ENCODE data around the gene EIF4G2.
A peak's percentile ranks its signal among the peaks of the same experiment; 100 is the strongest.
"Not testable (repeated sequence)": the region's sequence is repeated elsewhere in the genome, so short reads cannot be mapped to it uniquely, and the experiment has no call there.

The EIF4G2 gene

DNA sequence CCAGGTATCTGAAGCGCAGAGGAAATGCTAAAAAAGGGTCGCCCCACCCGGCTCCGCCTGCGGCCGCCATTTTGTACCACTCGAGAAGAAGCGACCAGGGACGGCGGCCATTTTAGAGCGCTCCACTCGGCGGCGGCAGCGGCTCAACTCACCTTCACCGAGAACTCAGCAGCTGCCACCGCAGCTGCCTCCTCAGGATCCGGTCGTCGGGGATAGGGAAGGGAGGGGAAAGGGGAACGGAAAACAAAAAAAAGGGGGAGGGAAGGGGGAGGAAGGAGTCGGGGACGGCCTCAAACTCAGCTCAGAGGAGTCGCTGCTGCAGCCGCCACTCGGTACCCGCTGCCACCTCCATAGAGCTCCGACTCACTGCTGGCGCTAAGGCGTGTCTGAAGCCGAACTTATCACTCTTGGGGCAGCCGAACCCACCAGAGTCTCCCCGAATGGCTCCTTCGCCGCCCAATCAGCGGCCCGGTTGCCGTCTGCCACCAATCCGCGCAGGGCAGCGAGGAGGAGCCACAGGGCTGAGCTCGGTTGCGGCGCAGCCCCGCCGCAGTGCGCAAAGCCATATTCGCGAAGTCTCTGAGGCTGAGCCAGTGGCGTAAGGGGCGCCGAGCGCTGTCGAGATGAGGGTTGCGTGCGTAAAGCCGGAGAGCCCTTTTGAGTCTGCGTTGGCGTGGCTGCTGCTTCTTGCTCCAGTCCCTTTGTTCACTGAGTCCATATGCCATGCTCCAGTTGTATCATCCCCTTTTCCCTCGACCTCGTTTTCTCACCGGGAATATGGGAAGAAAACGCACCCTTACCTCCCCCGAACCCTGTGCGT lies at the start of gene EIF4G2:
Gene EIF4G2 (minus strand): TSS at position 374 of the 820 bp plus-strand sequence.
- DNase-seq: peak; percentile 94 to 97 (median 96)

DNA sequence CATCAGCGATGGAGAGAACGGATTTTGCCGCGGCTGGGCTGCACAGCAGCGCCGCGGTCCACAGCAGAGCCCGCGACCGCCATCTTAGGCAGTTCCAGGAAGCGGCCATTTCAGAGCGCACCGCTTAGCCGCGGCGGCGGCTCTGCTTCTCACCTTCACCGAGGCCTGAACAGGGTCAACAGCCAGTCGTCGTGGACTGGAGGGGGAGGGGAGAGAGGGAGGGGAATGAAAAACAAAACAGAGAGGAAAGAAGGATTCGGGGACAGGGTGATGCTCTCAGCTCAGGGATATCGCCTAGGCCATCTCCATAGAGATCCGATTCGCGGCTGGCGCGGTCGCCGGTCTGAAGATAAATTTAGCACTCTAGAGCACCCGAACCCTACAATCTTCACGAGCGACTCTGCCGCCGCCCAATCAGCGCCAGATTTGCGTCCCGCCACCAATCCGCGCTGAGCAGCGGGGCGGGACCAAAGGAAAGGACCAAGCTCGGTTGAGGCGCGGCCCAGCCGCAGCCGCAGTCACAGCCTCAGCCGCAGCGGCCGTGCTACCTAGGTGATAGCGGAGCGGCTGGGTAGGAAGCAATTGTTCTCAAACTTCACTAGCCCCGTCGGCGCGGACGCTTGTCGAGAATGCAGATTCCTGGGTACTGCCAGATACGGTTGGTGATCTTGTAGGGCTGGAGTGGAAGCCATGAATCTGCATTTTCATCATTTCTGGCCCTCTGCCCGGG lies 49.1 kb upstream of the EIF4G2 start, which contains the start of gene ZBED5:
Gene ZBED5 (minus strand): TSS at position 345 of the 730 bp plus-strand sequence. CDS start 3,108 bp downstream, outside the sequence.
- DNase-seq: peak; percentile 84 to 94 (median 88)

DNA sequence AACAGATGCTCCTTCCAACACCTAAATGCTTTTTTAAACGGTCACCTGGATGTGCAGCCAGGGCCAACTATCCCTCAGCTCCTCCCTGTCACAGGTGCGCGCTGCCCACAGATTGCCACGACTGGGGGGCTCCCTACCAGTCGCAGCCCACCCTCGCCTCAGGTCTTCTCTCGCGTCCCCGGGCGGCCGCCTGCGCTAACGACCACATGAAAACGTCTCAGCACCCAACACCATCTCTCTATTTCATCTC lies 48.7 kb upstream of the EIF4G2 start:
- peak in 1 of 4 experiments; percentile 33 for DNase-seq

DNA sequence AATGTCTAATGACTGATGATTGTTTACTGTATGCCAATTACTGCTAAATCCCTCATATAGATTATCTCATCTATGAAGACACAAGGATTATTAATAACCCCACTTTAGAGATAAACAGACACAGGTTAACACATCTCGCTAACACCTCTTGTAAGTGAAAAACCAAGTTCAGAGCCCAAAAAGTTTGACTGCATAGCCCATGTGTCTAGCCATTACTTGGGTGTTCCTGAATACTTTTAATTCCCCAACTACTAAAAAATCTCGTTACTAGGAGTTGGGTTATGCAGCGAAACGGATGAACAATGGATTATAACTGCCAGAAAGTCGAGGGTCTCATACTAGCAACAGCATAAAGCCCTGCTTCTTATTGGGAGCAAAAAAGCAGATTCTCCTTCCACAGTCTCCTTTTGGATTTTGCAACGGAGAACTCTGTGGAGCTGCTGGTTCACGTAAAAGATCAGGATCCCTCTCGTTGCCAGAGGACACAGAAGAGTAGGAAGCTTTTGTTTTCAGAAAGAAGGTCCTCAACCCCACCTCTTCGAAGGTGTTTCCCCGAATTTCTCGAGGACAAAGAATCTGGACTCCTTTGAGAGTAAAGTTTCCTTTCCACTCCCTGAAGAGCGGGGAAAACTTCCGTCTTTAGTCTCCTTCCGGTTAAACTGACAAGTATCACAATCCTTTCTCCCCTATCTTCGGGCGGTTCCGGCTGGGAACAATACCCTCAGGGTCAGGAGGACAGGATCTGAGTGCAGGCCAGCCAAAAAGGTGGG lies 48.1 kb upstream of the EIF4G2 start:
- DNase-seq: peak in 1 of 4 experiments; percentile 6

DNA sequence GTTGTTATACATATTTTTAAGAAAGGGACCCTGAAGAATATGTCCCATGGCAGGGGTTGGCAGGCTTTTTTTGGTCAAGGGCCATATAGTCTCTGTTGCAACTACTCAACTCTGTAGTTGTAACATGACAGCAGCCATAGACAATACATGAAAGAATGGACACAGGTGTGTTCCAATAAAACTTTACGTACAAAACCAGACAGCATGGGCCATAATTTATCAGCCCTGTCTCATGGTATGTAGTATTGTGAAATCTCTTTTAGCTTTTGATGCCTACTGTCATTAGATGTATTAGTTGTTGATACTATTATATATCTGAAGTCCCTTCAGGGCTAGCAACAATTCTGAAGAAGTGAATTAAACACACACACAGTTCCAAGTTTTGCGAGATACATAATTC lies 46.6 kb upstream of the EIF4G2 start:
- no peak for DNase-seq

DNA sequence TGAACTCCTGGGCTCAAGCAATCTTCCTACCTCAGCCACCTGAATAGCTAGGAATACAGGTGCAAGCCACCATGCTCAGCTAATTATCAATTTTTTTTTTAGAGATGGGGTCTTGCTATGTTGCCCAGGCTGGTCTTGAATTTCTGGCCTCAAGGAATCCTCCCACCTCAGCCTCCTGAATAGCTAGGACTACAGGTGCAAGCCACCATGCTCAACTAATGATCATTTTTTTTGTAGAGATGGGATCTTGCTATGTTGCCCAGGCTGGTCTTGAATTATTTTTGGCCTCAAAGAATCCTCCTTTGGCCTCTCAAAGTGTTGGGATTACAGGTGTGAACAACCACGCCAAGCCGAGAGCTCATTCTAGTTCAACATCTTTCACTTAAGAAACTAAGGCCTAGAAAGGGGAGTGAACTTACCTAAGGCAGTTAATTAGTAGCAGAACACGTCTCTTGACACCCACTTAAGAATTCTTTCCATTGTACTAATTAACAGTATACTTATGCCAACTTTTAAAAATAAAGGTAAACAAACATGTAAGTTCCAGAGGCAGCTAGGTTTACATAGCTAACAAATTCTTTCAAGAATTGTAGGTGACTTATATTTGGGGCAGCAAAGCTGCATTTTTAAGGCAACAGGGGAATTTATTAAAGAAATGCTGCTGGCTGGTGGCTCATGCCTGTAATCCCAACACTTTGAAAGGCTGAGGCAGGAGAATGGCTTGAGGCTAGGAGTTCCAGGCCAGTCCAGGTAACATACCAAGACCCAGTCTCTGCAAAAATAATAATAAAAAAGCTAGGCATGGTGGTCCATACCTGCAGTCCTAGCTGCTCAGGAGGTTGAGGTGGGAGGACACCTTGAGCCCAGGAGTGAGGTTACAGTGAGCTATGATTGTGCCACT lies 39.5 kb upstream of the EIF4G2 start:
- DNase-seq: no peak

DNA sequence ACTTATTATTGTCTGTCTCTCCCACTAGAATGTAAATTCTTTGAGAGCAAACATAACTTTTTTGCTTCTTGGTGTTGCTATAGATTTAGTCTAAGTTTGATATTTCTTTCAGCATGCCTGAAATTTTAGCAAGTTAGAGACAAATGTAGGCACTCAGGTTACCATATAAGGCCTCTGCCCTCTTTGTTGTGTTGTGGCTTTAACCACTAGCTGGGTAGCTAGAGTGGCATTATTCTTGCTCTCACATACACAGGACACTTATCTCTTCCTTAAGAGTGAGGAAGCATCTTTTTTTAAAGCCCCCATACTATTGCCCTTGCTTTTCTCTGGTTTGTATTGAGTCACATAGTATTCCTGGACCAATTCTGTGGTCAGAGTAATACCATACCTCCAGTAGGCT lies 37.9 kb upstream of the EIF4G2 start:
- DNase-seq: no peak

DNA sequence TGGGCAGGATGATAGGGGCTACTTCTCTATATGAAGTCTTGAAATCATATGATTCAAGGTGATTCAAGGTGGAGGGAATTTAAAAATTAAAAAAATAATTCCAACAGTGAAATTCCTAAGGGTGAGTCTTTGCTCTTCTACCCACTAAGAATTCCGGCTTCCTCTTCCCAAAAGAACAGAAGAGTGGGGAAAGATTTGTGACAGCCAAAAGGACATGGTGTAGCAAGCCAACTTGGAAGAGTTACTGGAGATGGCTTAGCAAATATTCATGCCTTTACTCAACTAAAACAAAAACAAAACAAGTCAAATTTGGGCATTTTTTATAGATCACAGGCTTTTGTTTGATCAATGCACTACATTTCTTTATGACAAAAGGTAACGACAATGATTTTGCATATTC lies 36.9 kb upstream of the EIF4G2 start:
- DNase-seq: no peak

DNA sequence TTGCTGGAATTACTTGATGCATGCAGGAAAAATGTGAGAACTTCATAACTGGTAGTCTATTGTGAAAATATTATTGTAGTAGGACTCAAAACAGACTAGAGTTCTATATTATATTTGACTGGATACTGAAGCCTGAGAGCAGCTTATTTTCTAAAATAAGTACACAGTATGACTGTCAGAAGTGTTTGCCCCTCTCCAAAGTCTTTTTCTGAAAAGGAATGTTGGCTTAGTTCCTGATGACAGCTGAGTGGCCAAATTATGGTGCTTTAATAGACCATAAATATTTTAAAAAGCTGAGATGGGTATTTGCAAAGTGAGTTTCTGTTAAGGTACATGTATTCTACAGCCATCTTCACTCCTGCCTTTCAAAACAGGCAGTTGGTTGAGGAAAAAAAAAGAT lies 36.1 kb upstream of the EIF4G2 start:
- no peak for DNase-seq

DNA sequence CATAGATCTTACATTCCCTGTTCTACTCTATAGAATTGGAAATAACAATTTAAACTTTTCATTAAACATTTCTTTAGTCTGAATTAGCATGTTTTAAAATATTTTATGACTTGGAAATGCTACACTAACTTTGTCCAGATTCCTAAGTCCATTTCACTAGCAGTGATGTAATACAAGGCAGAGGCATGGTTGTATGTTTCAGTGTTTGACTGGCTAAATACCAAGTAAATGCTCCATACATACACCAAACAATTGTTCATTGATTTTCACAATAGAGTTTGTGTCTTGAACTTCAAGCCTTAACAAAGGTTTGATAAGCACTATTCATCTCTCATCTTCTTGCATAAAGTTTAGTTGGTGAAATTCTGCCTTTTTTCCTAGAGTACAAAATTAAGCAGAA lies 35.6 kb upstream of the EIF4G2 start:
- DNase-seq: no peak

DNA sequence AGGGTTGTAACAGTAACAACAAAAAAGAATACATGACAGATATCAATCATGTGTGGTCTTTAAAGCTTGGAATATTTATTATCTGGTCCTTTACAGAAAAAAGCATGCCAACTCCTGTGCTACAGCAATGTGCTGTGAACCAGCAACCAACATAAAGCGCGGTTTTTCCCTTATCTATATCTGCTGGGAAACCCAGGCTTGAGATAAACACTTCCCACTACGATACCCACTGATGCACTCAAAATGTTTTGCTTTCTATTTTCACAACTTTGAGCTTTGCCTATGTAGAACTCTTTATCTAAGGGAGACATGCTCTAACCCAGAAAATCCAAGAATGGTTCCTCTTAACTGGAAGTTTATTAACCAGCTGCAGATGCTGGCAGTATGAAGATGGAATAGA lies 30.2 kb upstream of the EIF4G2 start:
- no peak for DNase-seq

DNA sequence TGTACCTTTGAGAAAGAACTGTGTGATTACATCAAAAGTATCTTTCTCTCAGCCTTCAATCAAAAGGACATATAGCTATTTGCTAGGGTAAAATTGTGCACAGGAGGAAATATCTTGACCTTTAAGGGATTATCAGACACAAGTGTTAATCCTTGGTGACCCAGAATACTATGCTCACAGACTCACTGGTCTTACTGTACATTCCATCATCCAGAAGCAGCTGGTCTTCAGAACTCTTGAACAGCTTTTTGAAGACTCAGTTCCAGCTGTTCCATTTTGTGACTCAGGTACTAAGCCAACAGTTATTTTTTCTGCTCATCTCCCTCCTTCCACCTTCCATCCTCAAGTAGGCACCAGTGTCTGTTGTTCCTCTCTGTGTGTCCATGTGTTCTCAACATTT lies 29.4 kb upstream of the EIF4G2 start:
- no peak for DNase-seq

DNA sequence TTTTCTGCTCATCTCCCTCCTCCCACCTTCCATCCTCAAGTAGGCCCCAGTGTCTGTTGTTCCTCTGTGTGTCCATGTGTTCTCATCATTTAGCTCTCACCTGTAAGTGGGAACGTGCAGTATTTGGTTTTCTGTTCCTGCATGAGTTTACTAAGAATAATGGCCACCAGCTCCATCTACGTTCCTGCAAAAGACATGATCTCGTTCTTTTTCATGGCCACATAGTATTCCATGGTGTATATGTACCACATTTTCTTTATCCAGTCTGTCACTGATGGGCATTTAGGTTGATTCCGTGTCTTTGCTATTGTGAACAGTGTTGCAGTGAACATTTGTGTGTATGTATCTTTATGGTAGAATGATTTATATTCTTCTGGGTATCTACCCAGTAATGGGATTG lies 28.2 kb upstream of the EIF4G2 start:
- DNase-seq: not testable (repeated sequence)

DNA sequence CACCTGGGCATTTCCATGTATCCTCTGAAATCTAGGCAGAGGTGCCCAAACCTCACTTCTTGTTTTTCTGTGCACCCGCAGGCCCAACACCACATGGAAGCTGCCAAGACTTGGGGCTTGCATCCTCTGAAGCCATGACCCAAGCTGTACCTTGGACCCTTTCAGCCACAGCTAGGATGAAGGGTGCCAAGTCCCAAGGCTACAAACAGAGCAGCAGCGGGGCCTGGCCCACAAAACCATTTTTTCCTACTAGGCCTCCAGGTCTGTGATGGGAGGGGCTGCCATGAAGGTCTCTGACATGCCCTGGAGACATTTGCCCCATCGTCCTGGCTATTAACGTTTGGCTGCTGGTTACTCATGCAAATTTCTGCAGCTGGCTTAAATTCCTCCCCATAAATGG lies 20.4 kb upstream of the EIF4G2 start:
- no peak for DNase-seq

DNA sequence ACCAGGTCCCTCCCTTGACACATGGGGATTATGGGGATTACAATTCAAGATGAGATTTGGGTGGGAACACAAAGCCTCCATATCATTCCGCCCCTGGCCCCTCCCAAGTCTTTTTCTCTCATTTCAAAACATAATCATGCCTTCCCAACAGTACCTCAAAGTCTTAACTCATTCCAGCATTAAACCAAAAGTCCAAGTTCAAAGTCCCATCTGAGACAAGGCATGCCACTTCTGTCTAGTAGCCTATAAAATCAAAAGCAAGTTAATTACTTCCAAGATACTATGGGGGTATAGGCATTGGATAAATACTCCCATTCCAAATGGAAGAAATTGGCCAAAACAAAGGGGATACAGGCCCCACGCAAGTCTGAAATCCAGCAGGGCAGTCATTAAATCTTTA lies 19.7 kb upstream of the EIF4G2 start:
- no peak for DNase-seq

DNA sequence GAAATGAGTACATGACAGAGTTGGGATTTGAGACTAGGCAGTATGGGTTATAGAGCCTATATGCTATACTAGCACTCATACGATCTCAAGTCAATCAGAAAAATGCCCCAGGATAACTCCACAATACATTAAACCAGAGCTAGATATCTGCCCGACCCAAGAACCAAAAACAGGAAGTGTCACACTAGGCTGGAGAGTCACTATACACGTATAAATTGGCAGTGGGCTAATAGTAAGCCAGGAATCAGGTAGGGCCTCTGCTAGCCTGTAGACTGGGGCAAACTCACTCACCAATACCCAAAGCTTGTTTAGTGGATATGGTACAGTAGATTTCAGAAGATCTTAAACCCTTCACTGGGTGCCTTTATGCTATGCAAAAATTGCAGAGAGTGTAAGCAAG lies 16.2 kb upstream of the EIF4G2 start:
- no peak for DNase-seq

DNA sequence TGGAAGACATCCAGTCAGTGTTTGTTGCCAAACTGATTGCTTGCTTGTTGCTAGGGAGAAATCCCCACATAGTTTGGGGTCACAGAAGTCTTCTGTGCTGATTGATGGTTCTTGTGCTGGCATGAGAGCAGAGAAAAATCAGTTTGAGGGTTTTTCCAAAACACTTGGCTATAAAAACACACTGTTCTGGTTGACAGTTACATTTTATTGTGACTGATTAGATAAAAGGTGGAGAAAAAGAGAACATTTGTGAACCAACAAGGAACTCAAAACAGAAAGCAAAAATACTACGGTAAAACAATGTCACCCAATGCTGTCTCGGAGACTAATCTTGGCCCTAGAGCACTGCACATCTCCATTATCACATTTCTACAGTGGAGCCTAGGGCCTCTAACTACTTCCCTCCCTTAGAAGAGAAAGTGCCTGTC lies 14.4 kb upstream of the EIF4G2 start:
- DNase-seq: no peak

DNA sequence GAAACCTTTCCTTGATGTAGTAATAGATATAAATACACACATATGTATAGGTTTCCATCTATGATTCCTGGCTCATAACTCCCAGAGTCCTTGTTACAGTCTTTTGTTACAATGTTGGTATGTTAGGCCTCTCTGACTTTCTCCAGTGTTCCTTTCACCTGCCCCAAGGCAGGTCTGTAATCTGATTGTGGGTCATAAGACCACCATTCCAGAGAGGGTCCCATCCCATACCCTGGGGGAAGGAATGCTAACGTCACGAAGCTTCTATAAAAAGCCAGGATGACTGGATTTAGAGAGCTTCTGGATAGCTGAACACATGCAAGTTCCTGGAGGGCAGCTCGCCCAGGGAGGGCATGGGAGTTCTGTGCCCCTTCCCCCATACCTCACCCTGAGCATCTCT lies 13.8 kb upstream of the EIF4G2 start:
- not testable (repeated sequence) for DNase-seq

DNA sequence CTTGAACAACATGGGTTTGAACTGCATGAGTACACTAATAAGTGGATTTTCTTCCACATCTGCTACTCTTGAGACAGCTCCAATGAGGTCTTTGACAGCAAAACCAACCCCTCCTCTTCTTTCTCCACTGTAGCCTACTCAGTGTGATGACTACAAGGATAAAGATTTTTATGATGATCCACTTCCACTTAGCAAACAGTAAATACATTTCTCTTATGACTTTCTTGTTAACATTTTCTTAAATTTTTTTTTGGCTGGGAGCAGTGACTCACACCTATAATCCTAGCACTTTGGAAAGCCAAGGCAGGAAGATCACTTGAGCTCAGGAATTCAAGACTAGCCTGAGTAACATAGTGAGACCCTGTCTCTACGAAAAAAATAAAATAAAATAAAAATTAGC lies 9.9 kb upstream of the EIF4G2 start:
- DNase-seq: no peak

DNA sequence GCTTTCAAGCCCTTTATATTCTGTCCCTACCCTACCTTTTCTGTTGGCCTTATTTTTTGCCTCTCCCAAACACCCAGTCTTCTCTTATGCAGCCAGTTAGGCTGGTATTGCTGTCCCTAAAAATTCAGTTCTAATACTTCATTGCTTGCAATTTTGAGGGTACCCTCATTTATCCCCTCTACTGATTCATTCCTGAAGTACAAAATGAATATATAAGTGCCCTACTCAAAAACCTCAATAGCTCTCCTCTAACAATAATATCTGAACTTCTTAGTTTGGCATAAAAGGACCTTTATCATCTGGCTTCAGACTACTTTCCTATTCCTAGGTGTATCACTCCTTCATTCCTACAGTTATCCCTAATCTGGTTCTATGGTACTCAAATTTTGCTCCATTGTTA lies 5.2 kb upstream of the EIF4G2 start:
- no peak for DNase-seq

DNA sequence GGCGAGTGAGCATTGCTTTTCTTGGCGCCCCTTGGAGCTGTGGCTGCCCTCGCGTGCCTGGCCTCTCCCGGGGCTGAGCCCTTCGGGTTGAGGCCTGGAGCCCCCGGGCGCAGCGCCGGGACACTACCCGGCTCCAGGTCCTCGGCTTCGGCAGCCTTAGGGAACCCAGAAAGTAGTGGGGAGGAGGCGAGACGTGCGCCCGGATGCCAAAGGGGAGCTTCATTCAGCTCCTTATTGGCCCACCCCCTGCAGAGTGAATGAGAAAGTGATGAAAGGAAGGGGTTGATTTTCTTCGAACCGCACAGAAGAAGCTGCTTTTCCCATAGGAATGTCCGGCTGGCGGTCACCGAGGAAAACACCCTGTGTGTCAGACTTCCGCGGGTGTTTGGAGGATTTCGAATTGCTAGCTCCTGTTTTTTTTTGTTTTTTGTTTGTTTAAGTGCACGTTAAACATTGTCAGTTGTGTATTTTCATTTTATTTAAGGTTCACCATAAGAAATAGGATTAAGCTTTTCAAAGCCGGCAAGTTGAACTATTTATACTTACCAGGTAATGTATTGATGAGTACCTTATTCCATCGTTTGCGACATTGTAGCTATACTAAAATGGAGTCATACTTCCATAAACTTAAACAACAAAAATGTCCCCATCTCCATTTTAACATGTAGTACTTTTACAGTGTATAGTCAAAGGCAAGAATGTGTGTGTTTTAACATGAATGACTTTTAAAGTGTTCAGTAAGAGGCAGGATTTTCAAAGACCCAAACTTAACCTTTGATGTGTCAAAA lies 841 bp upstream of the EIF4G2 start:
- DNase-seq: peak in 3 of 4 experiments; percentile 22 to 46 (median 41)

DNA sequence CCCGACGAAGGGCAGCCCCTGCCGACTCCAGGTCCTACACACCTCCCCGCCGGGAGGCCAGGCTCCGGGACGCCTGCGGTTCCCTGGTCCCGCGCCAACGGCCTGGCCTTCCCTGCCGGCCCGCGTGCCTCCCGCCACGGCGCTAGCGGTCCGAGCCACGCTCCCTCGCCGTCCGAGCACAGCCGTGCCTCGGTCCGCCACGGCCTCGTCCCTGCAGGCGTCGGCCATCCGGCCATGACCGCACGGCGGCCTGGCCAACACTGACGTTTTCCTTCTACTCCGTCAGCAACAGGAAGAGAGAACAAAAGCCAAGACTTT lies 532 bp downstream of the EIF4G2 start:
- DNase-seq: peak in 1 of 4 experiments; percentile 32

Data from activated CD4-positive, CD25-positive, alpha-beta regulatory T cell (primary cell).